Hematopoietic multipotent progenitor cell treated with erythropoietin and hydrocortisone succinate and interleukin-3 and kit ligand, for 15 days (in vitro differentiated cells): ENCODE data around the gene ZNF622.

Source experiments
- DNase-seq: peaks from one replicate; pipeline ENCODE4 v3.0.0-alpha.2; 2015; ENCODE audit warnings: low spot score

Gene ZNF622

DNA sequence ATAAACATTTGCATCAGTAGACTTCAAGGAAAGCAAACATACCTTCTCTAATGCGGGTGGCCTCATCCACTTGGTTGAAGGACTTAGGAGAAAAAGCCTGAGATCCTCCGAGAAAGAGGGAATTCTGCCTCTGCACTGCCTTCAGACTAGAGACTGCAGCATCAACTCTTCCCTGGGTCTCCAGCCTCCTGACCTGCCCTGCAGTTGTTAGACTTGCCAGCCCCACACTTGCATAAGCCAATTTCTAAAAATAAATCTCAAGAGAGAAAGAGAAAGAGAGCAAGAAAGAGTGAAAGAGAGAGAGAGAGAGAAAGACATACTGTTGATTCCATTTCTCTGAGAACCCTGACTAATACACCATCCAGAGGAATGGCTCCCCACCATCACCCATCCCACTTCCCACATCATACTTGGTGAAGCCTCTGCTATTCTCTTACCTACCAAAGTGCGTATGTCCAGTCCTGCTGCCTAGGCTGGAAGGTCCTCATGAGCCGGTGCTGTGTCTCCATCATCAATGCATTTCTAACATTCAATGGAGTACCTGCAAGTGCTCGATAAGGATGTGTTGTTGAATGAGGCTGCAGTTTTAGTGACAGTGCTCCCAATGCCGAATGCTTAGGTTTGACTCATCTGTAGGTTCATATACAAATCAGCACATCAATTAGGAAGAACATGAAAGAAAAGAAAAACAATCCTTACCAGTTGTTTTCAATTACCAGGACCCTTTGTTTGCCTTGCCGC, 35.1 kb downstream of the ZNF622 start:
- DNase-seq = no peak

DNA sequence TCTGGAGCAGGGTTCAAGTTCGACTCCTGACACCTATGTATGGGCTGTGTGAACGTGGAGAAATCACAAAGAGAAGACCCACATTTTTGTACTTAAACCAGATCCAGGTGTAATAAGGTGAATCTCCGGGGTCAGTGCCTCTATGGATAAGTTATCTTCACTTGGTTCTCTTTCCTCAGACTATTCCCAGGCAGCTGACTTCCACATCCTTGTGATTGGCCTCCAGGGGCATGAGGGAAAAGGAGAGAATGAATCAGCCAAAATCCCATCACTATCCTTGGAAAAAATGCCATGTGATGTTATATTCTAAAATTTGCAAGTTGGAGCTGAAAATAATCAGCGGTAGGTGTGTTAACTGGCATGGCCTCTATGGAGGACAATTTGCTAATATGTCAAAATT, 37.2 kb downstream of the ZNF622 start:
- no peak for DNase-seq

DNA sequence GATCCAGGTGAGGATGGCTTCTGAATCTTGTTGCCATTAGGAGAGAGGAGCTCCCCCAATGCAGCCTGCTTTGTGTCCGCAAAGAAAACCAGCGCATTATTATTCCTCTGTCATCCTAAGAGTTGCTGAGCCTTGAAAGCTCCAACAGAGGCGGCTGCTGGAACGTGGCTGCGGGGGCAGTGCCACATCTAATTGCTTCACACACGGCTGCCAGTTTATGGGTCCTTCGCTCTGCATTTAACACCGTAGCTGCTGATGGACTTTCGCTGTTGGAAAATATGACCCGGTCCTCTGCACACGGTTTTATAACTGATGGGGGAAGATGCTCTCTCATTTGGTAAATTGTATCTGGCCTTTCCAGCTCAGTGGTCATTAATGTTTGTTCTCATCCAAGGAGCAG, 38.0 kb downstream of the ZNF622 start:
- DNase-seq = no peak

DNA sequence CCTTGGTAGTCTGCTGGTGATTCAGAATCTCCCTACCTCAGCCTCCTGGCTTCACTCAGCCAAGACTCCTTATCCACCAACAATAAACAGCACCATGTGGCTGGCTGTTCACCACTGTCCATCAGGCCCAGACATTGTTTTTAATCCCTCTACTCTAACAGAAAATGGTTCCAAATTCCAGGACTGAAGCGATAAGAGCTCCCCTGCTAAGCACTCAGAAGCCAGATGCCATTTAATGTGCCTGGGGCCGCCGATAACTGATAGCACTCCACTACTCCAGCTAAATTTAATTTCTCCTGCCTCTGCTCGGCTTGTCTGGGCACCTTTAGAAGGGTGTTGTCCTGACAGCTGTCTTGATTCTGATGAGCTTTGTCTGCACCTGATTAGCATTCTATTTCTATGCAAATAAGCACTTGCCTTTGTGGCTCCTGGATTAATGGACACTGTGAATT, 47.1 kb downstream of the ZNF622 start:
- no peak for DNase-seq

DNA sequence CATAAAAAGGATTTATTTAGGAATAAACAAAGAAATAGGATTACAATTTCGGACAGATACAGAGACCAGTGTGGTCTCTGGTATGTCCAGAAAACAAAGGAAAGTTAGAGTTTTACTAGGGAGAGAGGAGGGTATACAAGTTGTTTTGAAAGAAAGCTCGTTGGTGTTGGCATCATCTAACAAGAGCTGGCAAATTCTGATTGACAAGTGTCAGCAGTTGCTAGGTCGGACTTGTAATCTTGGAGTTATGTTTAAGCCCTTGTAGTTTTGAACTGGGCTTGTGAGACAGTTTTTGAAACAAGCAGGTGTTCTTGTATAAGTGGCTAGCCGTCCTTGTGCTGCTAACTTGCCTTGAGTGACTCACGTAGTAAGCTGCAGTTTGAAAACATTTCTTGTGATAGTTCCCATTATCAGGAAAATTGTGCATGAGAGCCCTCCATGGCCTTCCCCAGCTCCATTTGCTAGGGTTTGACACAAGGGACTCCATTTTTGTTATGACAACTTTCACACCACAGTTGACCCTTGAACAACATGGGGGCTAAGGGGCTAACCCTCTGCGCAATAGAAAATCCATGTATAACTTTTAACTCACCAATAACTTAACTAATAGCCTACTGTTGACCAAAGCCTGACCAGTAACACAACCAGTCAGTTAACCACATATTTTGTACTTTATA, 48.1 kb downstream of the ZNF622 start:
- no peak for DNase-seq

DNA sequence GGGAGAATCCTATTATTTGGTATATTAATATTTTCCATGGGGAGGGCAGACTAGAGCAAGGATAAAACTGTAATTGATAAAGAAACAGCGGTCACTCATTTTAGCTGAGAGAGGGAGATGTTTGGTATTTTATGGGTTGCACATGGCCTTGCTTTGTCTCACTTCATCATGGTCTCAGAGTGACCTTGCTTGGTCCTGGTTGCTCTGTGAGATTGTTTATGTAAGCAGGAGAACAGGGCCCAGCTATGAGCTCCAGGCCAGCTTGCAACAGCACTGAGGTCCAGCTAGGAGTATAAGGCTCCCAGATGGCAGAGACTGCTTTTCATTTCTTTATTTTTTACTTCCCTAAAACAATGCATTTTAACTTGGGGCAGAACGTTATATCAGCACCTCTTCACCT, 50.7 kb downstream of the ZNF622 start:
- no peak for DNase-seq

DNA sequence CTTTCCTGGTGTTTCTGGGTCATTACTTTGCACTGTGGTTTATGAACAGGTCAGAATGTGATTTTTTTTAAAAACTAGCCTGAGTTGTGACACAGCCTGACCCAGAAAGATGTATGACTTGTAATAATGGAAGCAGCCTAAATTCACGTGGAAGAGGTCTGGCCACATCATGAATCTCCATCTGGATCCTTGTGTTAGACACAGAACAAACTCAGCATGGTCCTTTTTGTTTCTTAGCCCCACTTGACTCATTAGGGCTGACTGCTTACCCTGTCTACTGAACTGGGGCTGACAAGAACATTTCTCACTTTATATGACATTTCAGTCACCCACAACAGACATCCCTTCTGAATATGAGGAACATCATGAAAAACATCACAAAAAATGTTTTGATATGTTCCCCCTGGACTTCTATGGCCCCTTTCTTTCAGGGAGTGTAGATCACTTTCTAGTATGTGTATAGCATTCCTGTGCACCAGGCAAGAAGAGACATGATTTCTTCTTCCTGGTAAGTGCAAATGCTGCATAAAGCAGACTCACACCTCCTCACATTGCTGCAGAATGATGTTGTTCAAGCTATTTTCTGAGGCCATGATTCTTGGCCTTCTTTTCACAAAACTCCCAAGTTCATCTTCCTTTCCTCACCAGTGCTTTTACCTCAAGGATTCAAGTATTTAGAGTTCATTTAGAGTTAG, 52.3 kb downstream of the ZNF622 start:
- no peak for DNase-seq

DNA sequence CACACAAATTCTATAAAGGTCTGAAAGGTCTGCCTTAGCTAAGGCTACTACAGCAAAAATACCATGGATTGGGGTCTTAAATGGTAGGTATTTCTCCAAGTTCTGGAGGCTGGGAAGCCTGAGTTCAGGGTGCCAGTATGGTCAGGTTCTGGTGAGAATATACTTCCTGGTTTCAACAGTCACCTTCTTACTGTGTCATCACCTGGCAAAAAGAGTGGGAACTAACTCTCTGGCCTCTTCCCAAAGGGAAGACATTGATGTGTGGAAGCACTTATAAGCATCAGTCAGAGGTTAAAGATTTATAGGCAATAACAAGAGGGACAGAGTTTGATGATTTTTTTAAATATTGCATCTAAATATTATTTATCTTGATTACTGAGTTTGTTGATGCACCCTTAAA, 53.0 kb downstream of the ZNF622 start:
- no peak for DNase-seq

DNA sequence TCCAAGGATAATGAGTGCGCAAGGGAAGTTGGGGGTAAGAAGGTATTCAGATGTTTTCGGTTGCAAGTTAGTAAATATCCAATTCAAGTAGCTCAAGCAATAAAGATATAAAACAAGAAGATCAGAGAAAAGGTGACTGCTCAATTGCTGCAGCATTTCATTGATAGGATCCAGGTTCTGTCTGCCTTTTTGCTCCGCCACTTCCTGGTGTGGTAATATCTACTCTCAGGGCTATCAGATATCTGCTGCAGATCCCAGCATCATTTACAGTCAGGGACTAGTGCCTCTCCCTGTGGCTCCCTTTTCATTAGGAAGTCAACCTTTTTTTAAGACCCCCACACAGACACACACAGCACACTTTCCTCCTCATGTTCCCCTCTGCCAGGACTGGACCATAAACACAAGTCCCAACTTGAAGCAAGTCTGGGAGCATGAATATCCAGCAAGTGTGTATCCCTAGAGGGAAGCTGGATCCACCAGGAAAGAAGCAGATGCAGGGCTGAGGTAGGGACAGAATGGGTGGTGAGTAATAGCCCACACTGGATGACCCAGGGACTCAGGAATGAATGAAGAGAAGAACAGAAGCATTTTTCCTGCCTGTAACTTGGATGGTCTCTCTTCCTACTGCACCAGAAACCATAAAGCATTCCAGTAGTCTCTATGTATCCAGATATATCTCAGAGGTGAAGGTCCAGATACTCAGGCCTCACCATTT, 53.7 kb downstream of the ZNF622 start:
- no peak for DNase-seq

DNA sequence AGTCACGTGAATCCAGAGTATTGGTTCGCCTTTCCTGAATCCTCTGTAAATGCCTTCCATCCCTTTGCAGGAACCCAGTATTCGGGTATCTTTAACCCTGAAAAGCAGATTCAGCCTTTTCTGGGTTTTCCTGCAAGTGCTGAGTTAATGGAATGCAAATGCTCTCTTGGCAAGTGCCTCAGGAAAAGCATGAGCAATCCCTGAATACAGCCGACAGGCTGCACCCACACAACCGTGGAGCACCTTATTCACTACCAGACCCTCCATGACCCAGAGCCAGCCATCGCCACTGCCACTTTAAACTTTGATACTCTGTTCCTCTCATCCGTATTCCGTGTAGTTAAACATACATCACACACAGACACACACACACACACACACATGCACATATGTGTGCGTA, 54.4 kb downstream of the ZNF622 start:
- no peak for DNase-seq

DNA sequence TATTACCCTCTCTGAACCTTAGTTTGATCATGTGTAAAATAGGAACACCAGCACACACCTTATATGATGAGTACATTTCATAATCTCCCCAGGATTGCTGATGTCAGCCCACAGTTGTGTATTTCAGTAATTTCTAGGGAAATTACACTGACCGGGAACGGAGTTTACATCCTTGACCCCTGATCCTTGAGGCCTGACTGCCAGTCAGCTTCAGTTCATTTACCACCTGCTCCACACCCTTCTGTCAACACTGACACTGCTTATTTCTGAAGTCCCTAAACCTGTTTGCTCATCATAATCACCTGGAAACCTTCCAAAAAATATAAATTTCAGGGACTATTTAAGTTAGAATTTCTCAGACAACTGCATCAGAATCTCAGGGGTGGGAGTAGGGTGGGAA, 55.3 kb downstream of the ZNF622 start:
- DNase-seq = no peak

DNA sequence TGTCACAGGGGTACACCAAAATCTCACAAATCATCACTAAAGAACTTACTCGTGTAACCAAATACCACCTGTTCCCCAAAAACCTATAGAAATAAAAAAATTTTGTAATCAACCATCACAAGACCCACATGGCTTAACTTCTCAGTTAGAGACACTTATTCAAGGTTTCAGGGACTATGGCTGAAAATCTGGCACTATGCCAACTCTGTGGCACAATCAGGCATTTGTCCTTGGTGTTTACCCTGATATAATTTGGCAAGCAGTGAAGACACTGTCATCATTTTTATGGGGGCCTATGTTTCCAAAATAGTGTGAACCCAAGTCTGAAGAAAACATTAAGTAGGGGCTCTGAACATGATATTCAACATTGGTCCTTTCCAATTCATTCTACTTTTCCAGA, 59.0 kb downstream of the ZNF622 start:
- no peak for DNase-seq

DNA sequence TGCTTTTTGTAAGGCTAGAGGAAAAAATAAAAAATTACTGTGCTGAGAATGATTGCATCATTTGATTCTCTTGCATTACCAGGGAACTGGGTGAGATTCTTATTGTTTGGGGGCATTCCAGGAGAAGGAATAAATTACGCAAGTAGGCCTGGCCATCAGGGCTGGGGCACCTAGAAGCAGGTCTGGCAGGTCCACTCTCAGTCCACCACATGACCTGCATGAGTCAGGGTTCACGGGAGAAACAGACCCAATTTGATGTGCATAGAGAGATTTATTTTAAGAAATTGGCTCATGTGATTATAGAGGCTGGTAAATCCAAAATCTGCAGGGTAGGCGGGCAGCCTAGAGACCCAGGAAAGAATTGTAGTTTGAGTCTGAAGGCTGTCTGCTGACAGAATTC, 59.6 kb downstream of the ZNF622 start:
- no peak for DNase-seq
